ENCODE measurements around the gene KCNJ15. TPM values are rescaled to one million over a fixed set of nuclear protein-coding genes. Genes with fewer than 3 reads are reported as not detected.

Gene KCNJ15
- total RNA-seq, 4 donors from 2014 or later: 2.4 to 7.3 (median 5.7) TPM

DNA sequence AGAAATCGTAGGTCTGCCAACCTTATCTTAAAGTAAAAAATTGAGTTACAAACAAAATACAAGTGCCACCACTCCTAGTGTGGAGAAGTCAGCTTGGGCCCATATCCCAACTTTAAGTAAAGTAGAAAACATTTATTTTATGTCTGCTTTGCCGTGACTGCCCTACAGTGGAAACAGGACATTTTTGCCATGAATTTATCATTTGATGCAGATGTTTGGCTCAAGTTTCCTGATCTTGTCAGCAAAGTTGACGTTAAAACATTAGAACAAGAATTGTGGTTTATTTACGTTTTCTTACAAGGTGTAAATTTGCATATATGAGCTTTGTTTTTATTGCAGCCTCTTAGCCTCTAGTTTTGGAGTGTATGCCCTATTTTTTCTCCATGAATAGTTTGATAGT, 17.1 kb upstream of the KCNJ15 start:
- TF ChIP-seq, protein P1, sequence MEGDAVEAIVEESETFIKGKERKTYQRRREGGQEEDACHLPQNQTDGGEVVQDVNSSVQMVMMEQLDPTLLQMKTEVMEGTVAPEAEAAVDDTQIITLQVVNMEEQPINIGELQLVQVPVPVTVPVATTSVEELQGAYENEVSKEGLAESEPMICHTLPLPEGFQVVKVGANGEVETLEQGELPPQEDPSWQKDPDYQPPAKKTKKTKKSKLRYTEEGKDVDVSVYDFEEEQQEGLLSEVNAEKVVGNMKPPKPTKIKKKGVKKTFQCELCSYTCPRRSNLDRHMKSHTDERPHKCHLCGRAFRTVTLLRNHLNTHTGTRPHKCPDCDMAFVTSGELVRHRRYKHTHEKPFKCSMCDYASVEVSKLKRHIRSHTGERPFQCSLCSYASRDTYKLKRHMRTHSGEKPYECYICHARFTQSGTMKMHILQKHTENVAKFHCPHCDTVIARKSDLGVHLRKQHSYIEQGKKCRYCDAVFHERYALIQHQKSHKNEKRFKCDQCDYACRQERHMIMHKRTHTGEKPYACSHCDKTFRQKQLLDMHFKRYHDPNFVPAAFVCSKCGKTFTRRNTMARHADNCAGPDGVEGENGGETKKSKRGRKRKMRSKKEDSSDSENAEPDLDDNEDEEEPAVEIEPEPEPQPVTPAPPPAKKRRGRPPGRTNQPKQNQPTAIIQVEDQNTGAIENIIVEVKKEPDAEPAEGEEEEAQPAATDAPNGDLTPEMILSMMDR (IDR thresholded peaks at IDR 0.05; ENCODE audit: low read depth): no peak

DNA sequence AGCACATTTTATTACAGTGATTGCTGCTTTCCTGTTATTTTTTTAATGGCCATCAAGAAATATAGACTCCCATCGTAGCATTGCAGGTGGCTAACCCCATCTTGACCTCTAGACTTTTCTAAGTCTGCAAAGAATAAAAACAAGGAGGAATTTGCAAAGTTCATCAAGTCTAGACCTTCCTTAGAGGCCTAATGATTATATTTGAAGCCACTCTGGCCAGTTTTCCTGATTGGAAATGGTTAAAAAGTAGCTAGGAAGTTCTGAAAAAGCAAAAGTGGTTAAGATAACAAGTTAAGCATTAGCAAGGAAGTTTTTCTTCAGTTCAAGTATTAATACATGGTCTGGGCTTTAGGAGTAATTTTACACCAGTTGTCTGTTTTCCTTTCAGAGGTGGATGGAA, 16.7 kb upstream of the KCNJ15 start:
- TF ChIP-seq, protein P1 (IDR thresholded peaks at IDR 0.05; ENCODE audit: low read depth): no peak

DNA sequence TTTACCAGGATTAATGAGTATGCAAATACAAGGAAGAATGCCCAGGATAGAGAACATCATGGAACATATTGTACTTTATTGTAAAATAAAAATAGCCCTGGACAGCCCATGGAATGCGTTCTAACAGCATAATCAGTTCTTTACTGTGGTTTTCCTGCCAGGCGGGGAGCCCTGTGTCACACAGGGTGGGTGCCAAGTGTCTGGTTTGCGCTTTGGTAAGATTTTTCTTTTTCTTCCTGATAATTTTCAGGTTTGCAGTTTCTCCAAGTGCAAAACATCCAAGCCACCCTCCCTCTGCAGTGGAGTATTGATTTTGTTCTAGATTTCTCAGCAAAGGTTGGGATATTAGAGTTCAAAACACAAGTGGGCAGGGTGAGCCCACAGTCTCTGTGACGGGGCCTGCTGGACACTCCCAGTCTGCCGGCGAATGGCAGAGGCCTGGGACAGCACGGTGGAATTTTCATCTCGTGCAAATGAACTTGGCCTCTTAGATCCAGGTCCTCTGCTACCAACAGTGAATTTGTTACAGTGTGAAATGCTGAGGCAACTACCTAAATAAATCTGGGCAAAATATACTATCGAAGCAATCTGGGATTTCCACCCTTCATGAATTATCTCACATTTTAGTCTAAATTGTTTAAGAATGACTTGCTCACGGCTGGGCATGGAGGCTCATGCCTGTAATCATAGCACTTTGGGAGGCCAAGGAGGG, 15.6 kb upstream of the KCNJ15 start:
- TF ChIP-seq, protein P1 (IDR thresholded peaks at IDR 0.05; ENCODE audit: low read depth): no peak

DNA sequence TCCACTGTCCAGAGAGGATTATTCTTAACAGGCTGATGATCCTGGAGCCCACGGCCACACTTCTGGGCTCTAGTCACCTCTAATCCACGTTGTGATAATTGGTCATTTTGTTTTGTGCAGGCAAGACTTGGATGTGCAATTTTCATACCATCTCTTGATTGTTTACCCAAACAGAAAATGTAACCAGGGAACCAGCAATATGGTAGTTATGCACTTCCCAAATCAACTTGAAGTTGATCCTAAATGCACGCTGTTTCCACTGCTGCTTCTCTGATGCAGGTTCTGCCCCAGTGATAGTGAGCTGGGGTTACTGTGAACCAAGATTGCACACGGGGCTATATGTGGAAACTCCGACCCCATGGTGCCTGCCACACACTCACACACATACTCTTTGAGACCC, 14.7 kb upstream of the KCNJ15 start:
- TF ChIP-seq, protein P1 (IDR thresholded peaks at IDR 0.05; ENCODE audit: low read depth): no peak

DNA sequence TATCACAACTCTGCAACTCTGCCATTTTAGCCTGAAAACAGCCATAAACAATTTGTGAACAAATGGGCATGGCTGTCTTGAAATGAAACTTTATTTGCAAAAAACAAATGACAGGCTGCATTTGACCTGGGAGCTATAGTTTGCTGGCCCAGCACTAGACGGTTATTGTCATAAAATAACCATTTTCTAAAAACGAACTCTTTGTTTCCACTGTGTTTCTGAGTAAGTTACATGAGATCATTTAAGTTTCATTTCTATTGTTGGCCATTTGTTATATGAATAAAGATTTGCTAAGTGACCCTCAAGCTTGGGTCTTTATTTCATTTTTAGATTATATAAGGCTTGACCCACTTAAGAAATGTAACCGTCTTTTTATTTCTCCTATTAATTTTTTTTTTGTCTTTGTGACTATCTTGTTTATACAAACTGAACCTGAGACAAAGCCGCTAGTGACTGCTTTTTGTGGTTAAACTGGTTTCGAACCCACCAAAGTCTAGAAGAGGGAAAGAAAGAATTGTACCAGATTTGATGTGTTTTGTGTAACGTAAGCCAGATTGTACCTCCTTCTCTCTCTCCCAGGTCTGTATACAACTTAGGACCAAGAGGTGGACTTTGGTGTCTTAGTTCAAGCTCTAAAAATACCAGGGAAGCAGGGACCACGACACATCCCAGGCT, 12.9 kb upstream of the KCNJ15 start:
- TF ChIP-seq, protein P1 (IDR thresholded peaks at IDR 0.05; ENCODE audit: low read depth): no peak

DNA sequence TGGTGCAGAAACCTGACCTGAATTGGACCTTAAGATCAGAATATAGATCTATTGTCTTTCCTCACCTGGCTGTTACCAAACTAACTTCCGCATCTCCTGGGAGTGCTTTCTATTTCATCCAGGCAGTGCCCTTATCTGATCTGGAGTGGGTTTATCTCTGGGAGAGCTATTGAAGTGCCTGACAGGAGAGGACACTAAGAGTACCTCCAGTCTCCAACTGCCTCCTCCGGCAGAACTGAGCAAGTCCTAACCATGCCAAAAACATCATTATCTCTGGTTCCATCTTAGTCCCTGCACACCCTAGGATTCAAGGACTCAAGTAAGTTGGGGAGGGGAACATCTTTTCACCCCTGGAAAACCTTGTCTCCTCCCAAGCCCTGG, 12.4 kb upstream of the KCNJ15 start:
- TF ChIP-seq, protein P1 (IDR thresholded peaks at IDR 0.05; ENCODE audit: low read depth): no peak

Data from subcutaneous adipose tissue (tissue), 4 donors.